ENCODE measurements around the gene HSPA1B.

- no peak for TF ChIP-seq CTCF (IDR thresholded peaks at IDR 0.05)
- TF ChIP-seq EZH2 (IDR thresholded peaks at IDR 0.05; ENCODE audit: borderline replicate concordance, insufficient read depth, low read depth, low read length, poor library complexity, severe bottlenecking): no peak
These were observed 7.7 kb upstream of the HSPA1B start for GRCh38 chr6:31819871-31820299.

Data from B cell (primary cell).